Measurements from ENCODE around the gene MRPL21. TPM values are rescaled to one million over a fixed set of nuclear protein-coding genes. Genes with fewer than 3 reads are reported as not detected.

Gene MRPL21
- total RNA-seq, 6 experiments from 2014 or later, result 18.8 to 50.4 (median 26.0) TPM

- Histone ChIP-seq H3K4me3 (no peak overlapping the region), H3K9me3 (no peaks in the 10 kb centered on the region), H3K27me3 (no peaks in the 10 kb centered on the region), H3K27ac (no peak overlapping the region), H3K4me1 (no peaks in the 10 kb centered on the region), H3K36me3 (peaks cover 0 to 52% (median 24%) of the 10 kb centered on the region in 4 donors)
- TF ChIP-seq CTCF (IDR thresholded peaks at IDR 0.05), result no peak
- TF ChIP-seq POLR2A (IDR thresholded peaks at IDR 0.05), result no peak
- DNase-seq (no peak), ATAC-seq (no peak)
- intact Hi-C loops (cut with DNase I), result no loop called here
- WGBS (ENCODE audit: insufficient coverage, low coverage, low lambda C conversion rate, missing lambda C conversion rate), result 90% methylated on average over 2 of the region's 21 CpGs
Measured at GRCh38 chr11:68930991-68931855, 27.6 kb upstream of the MRPL21 start.

- no peak overlapping the region for H3K4me3 ChIP-seq
- no peak overlapping the region for H3K27ac ChIP-seq
- no peak for TF ChIP-seq CTCF (IDR thresholded peaks at IDR 0.05)
- TF ChIP-seq POLR2A (IDR thresholded peaks at IDR 0.05), result no peak
- no peaks in the 10 kb centered on the region for H3K27me3 ChIP-seq
- ATAC-seq (peak in 2 of 4 donors; percentile 29 to 42), DNase-seq (no peak)
- intact Hi-C loops (cut with DNase I), result no loop called here
- H3K36me3 ChIP-seq, result peaks cover 0 to 46% (median 26%) of the 10 kb centered on the region in 4 donors
- WGBS (ENCODE audit: insufficient coverage, low coverage, low lambda C conversion rate, missing lambda C conversion rate), result 79% methylated on average over 10 of the region's 20 CpGs
- peaks cover 0 to 9% (median 2%) of the 10 kb centered on the region in 4 donors for H3K9me3 ChIP-seq
- H3K4me1 ChIP-seq, result no peaks in the 10 kb centered on the region
Measured at GRCh38 chr11:68929706-68930570, 26.3 kb upstream of the MRPL21 start.

- Histone ChIP-seq H3K36me3 (peaks cover 0 to 42% (median 26%) of the 10 kb centered on the region in 4 donors), H3K4me3 (no peak overlapping the region), H3K9me3 (peaks cover 0 to 9% (median 2%) of the 10 kb centered on the region in 4 donors), H3K4me1 (no peaks in the 10 kb centered on the region), H3K27me3 (no peaks in the 10 kb centered on the region), H3K27ac (no peak overlapping the region)
- WGBS (ENCODE audit: insufficient coverage, low coverage, low lambda C conversion rate, missing lambda C conversion rate), result 98% methylated on average over 8 of the region's 20 CpGs
- TF ChIP-seq POLR2A (IDR thresholded peaks at IDR 0.05), result no peak
- no peak for TF ChIP-seq CTCF (IDR thresholded peaks at IDR 0.05)
- DNase-seq, result no peak
- ATAC-seq, result no peak
- intact Hi-C loops (cut with DNase I), result no loop called here
Measured at GRCh38 chr11:68929135-68929534, 25.5 kb upstream of the MRPL21 start.

GRCh38 chr11:68928136-68928880, 24.7 kb upstream of the MRPL21 start:
- peak in 3 of 4 donors; percentile 20 to 61 (median 44) for ATAC-seq
- H3K27me3 ChIP-seq, result no peaks in the 10 kb centered on the region
- no peak overlapping the region for H3K4me3 ChIP-seq
- no peak overlapping the region for H3K27ac ChIP-seq
- TF ChIP-seq CTCF (IDR thresholded peaks at IDR 0.05) (no peak), POLR2A (IDR thresholded peaks at IDR 0.05) (no peak)
- H3K4me1 ChIP-seq, result no peaks in the 10 kb centered on the region
- DNase-seq, result no peak
- peaks cover 0 to 38% (median 25%) of the 10 kb centered on the region in 4 donors for H3K36me3 ChIP-seq
- peaks cover 0 to 9% (median 2%) of the 10 kb centered on the region in 4 donors for H3K9me3 ChIP-seq
- intact Hi-C loops (cut with DNase I), result no loop called here
- 71% methylated on average over 1 of the region's 6 CpGs for WGBS (ENCODE audit: insufficient coverage, low coverage, low lambda C conversion rate, missing lambda C conversion rate)
